HG02623 (cell line): ENCODE results near the gene TGM6.

ENCODE experiments used
- ATAC-seq: cut with Tn5 transposase; IDR thresholded peaks from one replicate; pipeline ENCODE4 v1.9.1; 2021; ENCODE audit warnings: moderate library complexity; ENCODE audit not compliant: unreplicated experiment

The TGM6 gene

GRCh38 chr20:2380601-2381000 lies at the start of gene TGM6:
Gene TGM6, plus strand, starts transcription at chr20:2380901. Its CDS starts 68 bp downstream, at chr20:2380969.
- no peak for ATAC-seq

- ATAC-seq, result no peak
Observed at GRCh38 chr20:2331106-2331505, 49.6 kb upstream of the TGM6 start.

GRCh38 chr20:2331901-2332565 lies 48.7 kb upstream of the TGM6 start:
- ATAC-seq, result no peak

- no peak for ATAC-seq
Observed at GRCh38 chr20:2332711-2333110, 48.0 kb upstream of the TGM6 start.

GRCh38 chr20:2333821-2334220 lies 46.9 kb upstream of the TGM6 start:
- no peak for ATAC-seq

- ATAC-seq, result no peak
Observed at GRCh38 chr20:2335096-2335870, 45.4 kb upstream of the TGM6 start.

GRCh38 chr20:2336471-2336870 lies 44.2 kb upstream of the TGM6 start:
- ATAC-seq, result no peak

GRCh38 chr20:2337142-2337541 lies 43.6 kb upstream of the TGM6 start:
- ATAC-seq, result no peak

- ATAC-seq, result no peak
Observed at GRCh38 chr20:2338411-2339066, 42.2 kb upstream of the TGM6 start.

GRCh38 chr20:2340136-2340535 lies 40.6 kb upstream of the TGM6 start:
- ATAC-seq, result no peak

- ATAC-seq, result no peak
Observed at GRCh38 chr20:2340823-2341222, 39.9 kb upstream of the TGM6 start.

- no peak for ATAC-seq
Observed at GRCh38 chr20:2341336-2341735, 39.4 kb upstream of the TGM6 start.

- no peak for ATAC-seq
Observed at GRCh38 chr20:2342243-2342642, 38.5 kb upstream of the TGM6 start.

- ATAC-seq, result no peak
Observed at GRCh38 chr20:2346188-2346587, 34.5 kb upstream of the TGM6 start.

GRCh38 chr20:2348336-2348735 lies 32.4 kb upstream of the TGM6 start:
- no peak for ATAC-seq

- no peak for ATAC-seq
Observed at GRCh38 chr20:2349801-2350200, 30.9 kb upstream of the TGM6 start.

- no peak for ATAC-seq
Observed at GRCh38 chr20:2350606-2351005, 30.1 kb upstream of the TGM6 start.

GRCh38 chr20:2353231-2353630 lies 27.5 kb upstream of the TGM6 start:
- no peak for ATAC-seq

- ATAC-seq, result no peak
Observed at GRCh38 chr20:2357114-2357513, 23.6 kb upstream of the TGM6 start.

GRCh38 chr20:2358006-2358405 lies 22.7 kb upstream of the TGM6 start:
- no peak for ATAC-seq

GRCh38 chr20:2361035-2361593 lies 19.6 kb upstream of the TGM6 start:
- ATAC-seq, result no peak

- no peak for ATAC-seq
Observed at GRCh38 chr20:2363187-2363586, 17.5 kb upstream of the TGM6 start.
